Stimulated activated naive CD4-positive, alpha-beta T cell (primary cell): Measurements from ENCODE around the gene KNTC1.
"Not testable (repeated sequence)": the region's sequence is repeated elsewhere in the genome, so short reads cannot be mapped to it uniquely, and the experiment has no call there.

Source experiments
- DNase-seq, 6 experiments: peaks; one replicate each; lab custom pipeline; 2025; lab: John Stamatoyannopoulos, UW

Gene KNTC1

GRCh38 chr12:122653291-122653690 is 126.2 kb downstream of the KNTC1 start:
- DNase-seq, result not testable (repeated sequence)

GRCh38 chr12:122656298-122656697 is 129.2 kb downstream of the KNTC1 start:
- DNase-seq, result no peak

GRCh38 chr12:122659579-122659978 is 132.5 kb downstream of the KNTC1 start:
- DNase-seq, result no peak

GRCh38 chr12:122661246-122661645 is 134.2 kb downstream of the KNTC1 start:
- DNase-seq, result no peak

- DNase-seq, result no peak
Measured at GRCh38 chr12:122661938-122662337, 134.9 kb downstream of the KNTC1 start.

- no peak for DNase-seq
Measured at GRCh38 chr12:122665349-122665748, 138.3 kb downstream of the KNTC1 start.

- no peak for DNase-seq
Measured at GRCh38 chr12:122665759-122666158, 138.7 kb downstream of the KNTC1 start.

- no peak for DNase-seq
Measured at GRCh38 chr12:122668268-122668667, 141.2 kb downstream of the KNTC1 start.

GRCh38 chr12:122669397-122670070 is 142.5 kb downstream of the KNTC1 start:
- DNase-seq, result no peak

- no peak for DNase-seq
Measured at GRCh38 chr12:122672515-122672914, 145.5 kb downstream of the KNTC1 start.
